ENCODE measurements around the gene RNF130. TPM values are rescaled to one million over a fixed set of nuclear protein-coding genes. Genes with fewer than 3 reads are reported as not detected.

The RNF130 gene
- total RNA-seq, 6 experiments from 2014 or later, result 66.7 to 119 (median 89.9) TPM

DNA sequence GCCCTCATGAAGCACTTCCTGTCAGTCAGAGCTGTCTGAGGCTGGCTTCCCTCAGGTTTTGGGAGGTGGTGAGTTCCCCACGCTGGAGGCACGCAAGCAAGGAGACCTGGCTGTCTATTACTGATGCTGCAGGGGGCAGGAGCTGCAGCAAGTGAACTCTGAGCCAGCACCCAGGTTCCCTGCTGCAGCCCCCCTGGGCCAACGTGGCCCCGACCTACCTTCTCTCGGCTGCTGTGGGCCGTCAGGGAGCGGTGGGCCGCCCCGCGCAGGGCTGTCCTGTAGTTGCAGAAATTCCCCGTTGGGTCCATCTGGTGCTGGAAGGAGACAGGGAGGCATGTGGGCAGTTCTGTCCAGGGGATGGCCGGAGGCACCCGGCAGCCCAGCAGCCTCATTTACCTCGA lies 46.8 kb upstream of the RNF130 start:
- ATAC-seq (no peak), DNase-seq (peak in 1 of 3 donors; percentile 25)
- no CpG with 5 or more reads among the region's 14 CpGs for WGBS (ENCODE audit: insufficient coverage, low coverage, low lambda C conversion rate, missing lambda C conversion rate)
- Histone ChIP-seq H3K4me1 (no peaks in the 10 kb centered on the region), H3K27ac (no peak overlapping the region), H3K27me3 (no peaks in the 10 kb centered on the region), H3K4me3 (no peak overlapping the region), H3K36me3 (no peaks in the 10 kb centered on the region), H3K9me3 (no peaks in the 10 kb centered on the region)
- intact Hi-C loops (cut with DNase I), result no loop called here
- TF ChIP-seq, protein P1, sequence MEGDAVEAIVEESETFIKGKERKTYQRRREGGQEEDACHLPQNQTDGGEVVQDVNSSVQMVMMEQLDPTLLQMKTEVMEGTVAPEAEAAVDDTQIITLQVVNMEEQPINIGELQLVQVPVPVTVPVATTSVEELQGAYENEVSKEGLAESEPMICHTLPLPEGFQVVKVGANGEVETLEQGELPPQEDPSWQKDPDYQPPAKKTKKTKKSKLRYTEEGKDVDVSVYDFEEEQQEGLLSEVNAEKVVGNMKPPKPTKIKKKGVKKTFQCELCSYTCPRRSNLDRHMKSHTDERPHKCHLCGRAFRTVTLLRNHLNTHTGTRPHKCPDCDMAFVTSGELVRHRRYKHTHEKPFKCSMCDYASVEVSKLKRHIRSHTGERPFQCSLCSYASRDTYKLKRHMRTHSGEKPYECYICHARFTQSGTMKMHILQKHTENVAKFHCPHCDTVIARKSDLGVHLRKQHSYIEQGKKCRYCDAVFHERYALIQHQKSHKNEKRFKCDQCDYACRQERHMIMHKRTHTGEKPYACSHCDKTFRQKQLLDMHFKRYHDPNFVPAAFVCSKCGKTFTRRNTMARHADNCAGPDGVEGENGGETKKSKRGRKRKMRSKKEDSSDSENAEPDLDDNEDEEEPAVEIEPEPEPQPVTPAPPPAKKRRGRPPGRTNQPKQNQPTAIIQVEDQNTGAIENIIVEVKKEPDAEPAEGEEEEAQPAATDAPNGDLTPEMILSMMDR (IDR thresholded peaks at IDR 0.05), result no peak
- no peak for TF ChIP-seq POLR2A (IDR thresholded peaks at IDR 0.05)

DNA sequence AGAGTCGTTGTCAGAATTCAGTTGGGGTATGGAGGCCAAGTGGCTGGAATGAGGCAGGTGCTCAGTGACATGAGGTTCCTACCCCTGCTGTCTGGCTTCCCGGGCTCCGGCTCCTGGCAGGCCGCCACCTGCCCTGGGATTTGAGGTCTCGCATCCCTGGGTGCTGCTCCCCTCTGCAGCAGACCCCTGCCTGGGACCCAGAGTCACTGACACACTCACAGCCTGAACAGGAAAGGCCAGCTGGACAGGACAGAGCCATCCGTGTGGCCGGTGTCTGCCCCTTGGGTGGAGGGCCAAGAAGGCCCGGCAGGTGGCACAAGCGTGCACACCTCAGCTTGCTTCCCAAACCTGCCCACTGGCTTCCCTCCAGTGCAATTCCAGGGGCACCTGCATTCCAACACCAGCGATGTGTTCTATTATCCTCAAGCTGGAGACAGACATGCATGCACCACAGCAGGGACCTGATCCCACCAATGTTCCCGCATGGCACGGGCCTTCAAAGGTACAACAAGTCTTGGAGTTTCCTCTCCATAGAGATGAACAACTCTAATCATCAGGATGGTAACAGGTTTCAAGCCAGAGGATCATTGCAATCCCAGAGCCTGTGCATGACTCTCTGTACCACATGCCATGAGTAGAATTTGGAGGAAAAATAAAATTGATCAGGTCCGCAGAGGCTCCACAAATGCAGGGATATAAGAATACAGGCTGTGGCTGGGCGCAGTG lies 45.6 kb upstream of the RNF130 start:
- Histone ChIP-seq H3K9me3 (no peaks in the 10 kb centered on the region), H3K4me1 (no peaks in the 10 kb centered on the region), H3K4me3 (no peak overlapping the region), H3K27me3 (no peaks in the 10 kb centered on the region), H3K36me3 (no peaks in the 10 kb centered on the region), H3K27ac (no peak overlapping the region)
- intact Hi-C loops (cut with DNase I), result no loop called here
- ATAC-seq (peak; percentile 49 to 71 (median 62)), DNase-seq (peak in 2 of 3 donors; percentile 48 to 52)
- no peak for TF ChIP-seq POLR2A (IDR thresholded peaks at IDR 0.05)
- TF ChIP-seq, protein P1 (IDR thresholded peaks at IDR 0.05), result peak in 3 of 4 donors; percentile 16 to 30 (median 18)
- WGBS (ENCODE audit: insufficient coverage, low coverage, low lambda C conversion rate, missing lambda C conversion rate), result 92% methylated on average over 7 of the region's 14 CpGs

DNA sequence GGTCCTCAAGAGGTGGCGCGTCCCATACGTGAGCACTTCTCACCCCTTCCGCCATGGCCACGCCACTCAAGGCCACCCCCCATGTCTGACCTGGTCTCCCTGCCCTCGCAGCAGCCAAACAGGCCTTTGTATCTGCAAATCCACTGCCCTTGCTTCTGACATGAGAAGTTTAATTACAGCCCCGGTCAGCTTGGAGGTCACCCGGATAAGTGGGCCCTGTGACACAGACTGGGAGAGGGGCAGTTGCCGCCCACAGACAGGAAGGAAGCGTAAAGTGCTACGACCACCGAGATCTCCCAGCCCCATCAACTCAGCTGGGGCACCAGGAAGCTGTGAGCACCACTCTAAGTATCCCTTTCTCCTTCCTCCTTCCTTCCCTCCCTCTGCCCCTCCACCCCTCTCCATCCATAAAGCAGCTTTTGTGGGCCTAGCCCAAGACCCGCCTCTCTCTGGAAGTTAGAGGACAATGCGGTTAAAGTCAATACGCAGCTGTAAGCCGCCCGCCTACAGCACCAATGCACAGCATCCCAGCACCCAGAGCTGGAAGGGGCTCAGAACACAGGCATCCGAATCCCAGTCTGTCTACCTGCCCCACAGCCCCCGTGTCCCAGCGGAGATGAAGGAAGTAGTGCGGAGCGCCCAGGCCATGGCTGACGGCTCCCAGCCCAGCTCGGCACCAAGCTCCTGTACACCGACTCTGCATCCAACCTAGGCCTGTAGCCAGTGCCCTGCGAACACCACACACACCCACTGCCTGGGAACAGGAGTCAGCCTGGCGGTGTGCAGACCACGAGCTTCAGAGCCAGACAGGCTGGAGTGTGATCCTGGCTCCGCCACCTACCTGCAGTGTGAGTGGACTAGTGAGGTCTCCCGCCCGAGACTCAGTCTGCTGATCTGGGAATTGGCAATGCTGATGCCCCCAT lies 44.8 kb upstream of the RNF130 start:
- WGBS (ENCODE audit: insufficient coverage, low coverage, low lambda C conversion rate, missing lambda C conversion rate), result 83% methylated on average over 9 of the region's 31 CpGs
- no peak for TF ChIP-seq POLR2A (IDR thresholded peaks at IDR 0.05)
- Histone ChIP-seq H3K9me3 (no peaks in the 10 kb centered on the region), H3K4me3 (no peak overlapping the region), H3K27ac (no peak overlapping the region), H3K36me3 (no peaks in the 10 kb centered on the region), H3K27me3 (no peaks in the 10 kb centered on the region), H3K4me1 (no peaks in the 10 kb centered on the region)
- ATAC-seq (no peak), DNase-seq (peak in 2 of 3 donors; percentile 10 to 45)
- intact Hi-C loops (cut with DNase I), result no loop called here

DNA sequence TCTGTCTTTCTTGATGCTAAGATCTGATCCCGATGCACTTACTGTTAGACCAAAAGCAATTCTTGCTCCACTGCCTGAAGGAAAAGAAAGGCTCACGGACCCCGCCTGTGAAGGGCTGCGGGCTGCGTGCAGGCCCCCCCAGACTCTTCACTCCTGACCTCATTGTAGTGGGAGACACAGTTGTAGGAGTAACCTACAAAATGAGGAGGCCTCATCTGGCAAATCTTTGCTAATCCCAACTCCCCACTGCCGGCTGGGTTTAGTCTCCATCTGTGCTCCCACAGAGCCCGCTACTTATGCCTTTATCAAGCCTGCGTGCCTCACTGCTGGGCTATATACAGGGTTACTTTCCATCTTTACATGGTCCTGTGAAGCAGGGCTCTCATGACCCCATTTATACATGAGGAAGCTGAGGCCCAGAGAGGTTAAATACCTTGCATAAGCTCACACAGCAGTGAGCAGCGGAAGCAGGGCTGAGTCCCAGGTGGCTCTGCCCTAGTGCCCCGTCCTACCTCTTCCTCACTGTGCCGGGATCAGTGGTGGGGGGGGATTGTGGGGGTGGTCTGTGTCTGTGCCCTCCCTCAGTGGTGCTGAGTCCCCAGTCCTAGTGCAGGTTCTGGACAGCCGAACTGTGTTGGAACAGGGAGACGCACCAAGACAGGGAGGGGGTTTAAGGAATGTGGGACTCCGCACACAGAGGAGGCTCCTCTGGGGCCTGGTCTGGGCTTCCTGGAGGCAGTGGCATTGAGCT lies 43.9 kb upstream of the RNF130 start:
- Histone ChIP-seq H3K9me3 (no peaks in the 10 kb centered on the region), H3K4me3 (no peak overlapping the region), H3K27me3 (no peaks in the 10 kb centered on the region), H3K27ac (no peak overlapping the region), H3K4me1 (no peaks in the 10 kb centered on the region), H3K36me3 (no peaks in the 10 kb centered on the region)
- TF ChIP-seq, protein P1 (IDR thresholded peaks at IDR 0.05), result no peak
- TF ChIP-seq POLR2A (IDR thresholded peaks at IDR 0.05), result no peak
- ATAC-seq (no peak), DNase-seq (peak in 1 of 3 donors; percentile 8)
- WGBS (ENCODE audit: insufficient coverage, low coverage, low lambda C conversion rate, missing lambda C conversion rate), result 84% methylated on average over 7 of the region's 14 CpGs
- intact Hi-C loops (cut with DNase I), result no loop called here
